ENCODE results near the gene C8G.

C8G gene

DNA sequence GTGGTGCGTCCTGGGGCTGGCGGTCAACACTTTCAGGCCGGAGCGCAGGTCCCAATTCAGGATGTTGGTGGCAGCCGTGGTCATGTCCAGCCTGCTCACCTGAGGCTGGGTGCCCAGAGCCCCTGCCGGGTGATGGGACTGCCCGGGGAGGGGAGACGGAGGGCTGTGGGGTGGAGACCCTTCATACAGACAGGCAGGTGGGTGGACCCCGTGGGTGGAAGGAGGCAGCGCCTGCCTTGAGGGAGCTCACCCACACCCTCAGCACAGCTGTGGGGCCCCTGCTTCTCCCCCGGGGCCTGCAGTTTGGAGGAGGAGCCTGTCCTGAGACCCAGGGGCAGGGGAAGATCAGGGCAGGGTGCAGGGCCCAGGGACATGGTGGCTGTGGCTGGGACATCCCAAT is 25.3 kb downstream of the C8G start:
- DNase-seq: no peak

GRCh38 chr9:136971746-136972145 is 26.7 kb downstream of the C8G start:
- DNase-seq: no peak

- DNase-seq: no peak
Measured at GRCh38 chr9:136972335-136972734, 27.3 kb downstream of the C8G start.

DNA sequence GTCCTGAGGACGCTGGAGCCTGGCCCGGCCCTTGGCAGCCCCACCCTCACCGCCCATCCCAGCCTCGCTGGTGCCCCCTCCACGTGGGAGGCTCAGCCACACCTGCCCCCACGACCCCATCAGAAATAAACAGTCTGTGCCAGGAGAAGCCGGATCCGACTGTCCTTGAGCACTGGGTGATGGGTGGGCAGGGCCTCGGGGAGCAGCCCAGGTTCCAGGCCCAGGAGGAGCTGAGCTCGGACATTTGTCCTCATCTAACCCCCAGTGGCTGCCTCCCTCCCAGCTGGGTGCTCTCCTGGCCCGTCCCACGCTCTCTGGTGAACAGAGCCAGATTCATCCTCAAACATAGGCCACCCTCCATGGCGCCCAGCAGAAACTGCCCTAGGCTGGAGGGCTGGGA is 27.7 kb downstream of the C8G start:
- DNase-seq: no peak

GRCh38 chr9:136973618-136974617 is 28.9 kb downstream of the C8G start:
- DNase-seq: no peak

DNA sequence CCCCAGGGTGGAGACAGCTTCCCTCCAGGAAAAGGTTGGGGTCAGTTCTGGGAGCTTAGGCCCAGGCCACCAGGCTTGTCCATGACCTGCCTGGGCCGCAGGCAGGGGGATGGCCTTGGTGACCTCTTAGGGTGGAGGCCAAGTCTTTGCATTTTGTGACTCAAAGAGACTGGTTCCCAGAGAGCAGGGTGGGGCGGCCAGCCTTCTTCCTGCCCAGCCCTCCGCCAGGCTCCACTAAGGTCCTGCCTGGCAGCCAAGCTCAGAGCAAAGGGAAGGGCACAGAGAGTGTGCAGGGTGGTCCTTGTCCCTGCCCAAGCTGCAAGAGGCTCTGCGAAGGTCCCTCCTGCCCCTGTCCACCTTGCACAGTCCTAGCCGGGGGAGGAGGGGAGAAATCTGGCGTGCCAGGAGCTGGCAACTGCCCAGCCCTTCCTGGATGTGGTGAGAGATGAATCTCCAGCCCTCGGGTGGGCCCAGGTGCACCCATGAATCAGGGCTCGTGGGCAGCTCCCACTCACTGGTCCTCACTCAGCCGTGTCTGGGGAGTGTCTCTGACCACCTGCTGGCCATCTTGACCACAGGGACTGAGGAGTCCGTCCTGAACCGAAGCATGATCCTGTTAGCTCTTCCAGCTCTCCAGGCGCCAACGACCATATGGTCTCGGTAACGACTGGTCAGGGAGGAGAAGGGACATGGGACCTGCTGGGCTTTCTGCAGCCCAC is 29.9 kb downstream of the C8G start:
- DNase-seq: no peak

- DNase-seq: no peak
Measured at GRCh38 chr9:136975644-136976043, 30.6 kb downstream of the C8G start.

GRCh38 chr9:136977223-136977622 is 32.2 kb downstream of the C8G start, which contains the start of gene PTGDS:
Gene PTGDS (plus strand): TSS chr9:136977504. CDS start chr9:136977579, 75 bp downstream.
- no peak for DNase-seq

DNA sequence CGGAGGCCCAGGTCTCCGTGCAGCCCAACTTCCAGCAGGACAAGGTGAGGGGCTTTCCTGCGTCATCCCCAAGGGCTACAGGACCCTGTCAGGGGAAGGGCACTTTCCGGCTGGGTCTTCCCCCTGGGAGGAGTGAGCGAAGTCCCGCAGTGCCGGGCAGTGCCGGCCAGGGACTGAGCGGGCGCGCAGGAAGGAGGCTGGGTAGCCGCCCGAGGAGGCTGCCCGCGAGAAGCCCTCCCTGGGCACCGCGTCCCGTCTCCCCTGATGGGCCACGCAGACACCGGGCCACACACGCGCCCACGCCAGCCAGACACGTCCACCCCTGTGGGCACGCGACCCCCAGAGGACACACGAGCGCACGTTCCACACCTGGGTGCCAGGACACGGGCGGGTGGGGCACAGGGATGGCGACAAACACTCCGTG is 32.6 kb downstream of the C8G start:
- no peak for DNase-seq

DNA sequence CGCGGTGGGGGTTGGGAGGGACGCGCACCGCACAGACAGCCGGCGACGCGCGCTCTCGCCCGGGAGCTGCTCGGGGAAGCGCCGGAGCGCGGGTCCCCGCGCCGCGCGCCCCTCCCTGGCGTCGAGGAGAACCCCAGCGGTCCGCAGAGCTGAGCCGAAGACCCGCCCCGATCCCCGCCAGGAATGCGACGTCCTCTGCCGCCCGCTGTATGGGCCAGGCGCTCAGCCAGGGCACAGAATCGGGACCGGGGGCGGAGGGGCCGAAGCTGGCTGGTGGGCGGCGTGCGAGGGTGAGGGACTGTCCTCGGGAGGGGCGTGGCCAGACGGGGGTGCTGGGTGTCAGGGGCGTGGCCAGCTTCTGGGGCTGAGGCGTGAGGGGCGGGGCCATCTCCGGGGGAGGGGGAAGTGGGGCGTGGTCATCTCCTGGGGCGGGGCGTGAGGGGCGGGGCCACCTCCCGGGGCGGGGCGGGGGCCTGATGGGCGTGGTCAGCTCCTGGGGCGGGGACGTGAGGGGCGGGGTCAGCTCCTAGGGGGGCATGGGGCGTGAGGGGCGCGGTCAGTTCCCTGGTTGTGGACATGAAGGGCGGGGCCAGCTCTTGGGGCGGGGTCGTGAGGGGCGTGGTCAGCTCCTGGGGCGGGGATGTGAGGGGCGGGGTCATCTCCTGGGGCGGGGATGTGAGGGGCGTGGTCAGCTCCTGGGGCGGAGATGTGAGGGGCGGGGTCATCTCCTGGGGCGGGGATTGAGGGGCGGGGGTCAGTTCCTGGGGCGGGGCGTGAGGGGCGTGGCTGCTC is 33.2 kb downstream of the C8G start:
- DNase-seq: no peak

GRCh38 chr9:136978865-136979544 is 34.0 kb downstream of the C8G start:
- DNase-seq: no peak

DNA sequence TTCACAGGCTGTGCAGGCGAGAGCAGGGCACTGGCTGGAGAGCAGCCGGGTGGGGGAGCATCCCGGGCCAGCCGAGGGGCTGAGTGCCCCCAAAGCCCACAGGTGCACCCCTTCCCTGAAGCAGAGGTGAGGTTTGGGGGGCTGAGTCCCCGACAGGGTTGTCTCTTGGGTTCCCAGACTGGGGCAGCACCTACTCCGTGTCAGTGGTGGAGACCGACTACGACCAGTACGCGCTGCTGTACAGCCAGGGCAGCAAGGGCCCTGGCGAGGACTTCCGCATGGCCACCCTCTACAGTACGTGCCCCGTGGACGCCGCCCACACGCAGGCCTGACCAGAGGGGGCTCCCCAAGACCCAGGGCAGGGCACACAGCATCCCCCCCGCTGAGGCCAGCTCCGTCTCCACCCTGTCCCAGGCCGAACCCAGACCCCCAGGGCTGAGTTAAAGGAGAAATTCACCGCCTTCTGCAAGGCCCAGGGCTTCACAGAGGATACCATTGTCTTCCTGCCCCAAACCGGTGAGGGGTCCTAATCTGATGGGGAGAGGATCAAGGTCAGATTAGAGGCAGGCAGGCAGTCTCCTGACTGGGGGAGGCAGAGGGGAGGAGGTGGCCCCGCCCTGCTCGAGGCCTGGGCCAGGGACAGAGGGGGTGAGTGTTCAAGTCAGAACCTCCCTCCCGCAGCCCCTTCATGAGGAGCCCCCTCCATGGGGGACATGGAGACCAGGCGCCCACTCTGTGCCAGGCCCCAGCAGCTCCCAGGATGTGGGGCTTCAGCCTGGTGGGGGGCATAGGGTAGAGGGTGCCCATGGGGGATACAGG is 34.9 kb downstream of the C8G start:
- no peak for DNase-seq

- DNase-seq: no peak
Measured at GRCh38 chr9:136980669-136981478, 35.8 kb downstream of the C8G start.

DNA sequence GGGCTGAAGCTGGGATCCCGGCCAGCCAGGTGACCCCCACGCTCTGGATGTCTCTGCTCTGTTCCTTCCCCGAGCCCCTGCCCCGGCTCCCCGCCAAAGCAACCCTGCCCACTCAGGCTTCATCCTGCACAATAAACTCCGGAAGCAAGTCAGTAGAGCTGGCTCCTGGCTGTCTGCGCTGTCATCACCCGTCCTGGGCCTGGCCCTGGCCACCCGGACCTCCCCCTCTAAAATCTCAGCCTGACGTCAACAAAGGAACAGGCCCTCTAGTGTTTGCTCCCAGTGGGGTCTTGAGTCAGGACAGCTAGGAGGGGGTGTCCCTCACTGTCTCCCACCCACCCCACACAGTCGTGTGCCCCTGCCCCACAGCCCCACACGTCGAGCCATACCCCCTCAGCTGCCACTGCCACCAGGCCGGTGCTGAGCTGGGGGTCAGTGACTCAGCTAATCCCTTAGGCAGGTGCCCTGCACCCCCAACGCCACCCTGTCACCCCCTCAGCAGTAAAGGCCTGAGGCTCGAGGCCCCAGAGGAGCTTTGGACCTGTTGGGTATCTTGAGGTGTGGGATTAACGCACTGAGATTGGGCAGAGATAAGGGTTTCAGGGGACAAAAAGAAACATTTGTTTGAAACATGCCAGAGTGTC is 36.7 kb downstream of the C8G start:
- no peak for DNase-seq

DNA sequence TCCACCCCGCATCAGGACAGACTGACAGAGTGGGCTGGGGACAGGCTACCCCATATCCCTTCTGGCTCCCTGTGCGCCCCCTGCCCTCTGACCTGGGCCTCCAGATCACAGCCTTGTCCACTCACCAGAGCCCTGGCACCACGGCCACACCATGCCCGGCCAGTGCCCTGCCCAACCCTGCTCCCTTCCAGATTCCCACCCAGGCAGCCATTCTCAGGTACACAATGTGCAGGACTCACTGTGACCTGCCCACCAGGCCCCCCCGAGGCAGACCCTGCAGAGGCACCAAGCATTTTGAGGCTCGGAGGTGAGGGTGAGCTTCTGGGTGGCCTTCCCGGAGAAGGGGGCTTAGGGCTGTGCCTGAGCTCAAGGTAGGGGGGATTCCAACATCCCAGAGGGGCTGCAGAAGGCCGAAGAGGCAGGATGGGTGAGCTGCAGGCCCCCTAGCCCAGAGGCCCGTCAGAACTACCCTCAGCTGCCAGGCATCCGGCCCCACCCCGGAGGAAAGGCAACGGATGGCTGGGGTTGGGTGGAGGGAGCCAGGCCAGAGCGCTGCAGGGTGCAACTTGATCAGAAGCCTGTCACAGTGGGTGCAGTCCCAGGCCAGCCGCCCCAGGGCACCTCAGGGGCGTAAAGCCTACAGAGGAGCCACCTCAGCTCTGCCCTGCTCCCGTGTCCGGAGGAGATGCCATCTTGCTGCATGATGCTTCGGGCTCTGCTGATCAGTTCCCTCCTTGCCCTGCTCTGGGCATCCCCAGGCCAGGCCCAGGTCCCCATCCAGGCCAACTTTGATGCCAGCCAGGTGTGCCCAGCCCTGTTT is 37.4 kb downstream of the C8G start, which contains the start of gene LCNL1:
TSS of gene LCNL1 (plus strand) at position 762 of the 820 bp plus-strand sequence. CDS start 594 bp downstream, outside the sequence.
- no peak for DNase-seq

GRCh38 chr9:136983167-136983566 is 38.1 kb downstream of the C8G start:
- DNase-seq: no peak

GRCh38 chr9:136983656-136984314 is 38.7 kb downstream of the C8G start:
- no peak for DNase-seq

- DNase-seq: no peak
Measured at GRCh38 chr9:136984464-136985026, 39.5 kb downstream of the C8G start.

Measured in SIG-M5 (cell line).